ENCODE results near the gene NCBP3.
"Not testable (repeated sequence)": the region's sequence is repeated elsewhere in the genome, so short reads cannot be mapped to it uniquely, and the experiment has no call there.

DNA sequence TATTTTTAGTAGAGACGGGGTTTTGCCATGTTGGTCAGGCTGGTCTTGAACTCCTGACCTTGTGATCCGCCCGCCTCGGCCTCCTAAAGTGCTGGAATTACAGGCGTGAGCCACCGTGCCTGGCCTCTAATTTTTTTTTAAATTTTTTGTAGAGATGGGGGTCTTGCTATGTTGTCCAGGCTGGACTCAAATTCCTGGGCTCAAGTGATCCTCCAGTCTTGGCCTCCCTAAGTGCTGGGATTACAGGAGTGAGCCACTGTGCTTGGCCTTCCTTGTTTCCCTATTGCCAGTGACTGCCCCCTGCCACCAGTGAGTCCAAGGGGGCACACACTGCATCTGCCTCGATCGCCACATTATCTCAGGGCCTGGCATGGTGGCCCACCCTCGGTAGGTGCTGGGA is 51.9 kb downstream of the NCBP3 start:
- TF ChIP-seq CTCF (IDR thresholded peaks at IDR 0.05 in 2 of 3, conservative IDR thresholded peaks at IDR 0.05 in 1 of 3; ENCODE audit: insufficient read depth in 2 of 3, low read depth in 1 of 3, low read length in 3 of 3); SREBF2 (CRISPR knock-in tag; IDR thresholded peaks at IDR 0.05); ASH1L (IDR thresholded peaks at IDR 0.05; ENCODE audit: borderline replicate concordance, low read depth, partially characterized antibody); ZBTB11 (CRISPR knock-in tag; IDR thresholded peaks at IDR 0.05); SMARCE1 (IDR thresholded peaks at IDR 0.05); ZNF263 (CRISPR knock-in tag; IDR thresholded peaks at IDR 0.05; ENCODE audit: borderline replicate concordance); ESRRA (IDR thresholded peaks at IDR 0.05; ENCODE audit: borderline replicate concordance, low read depth); SMARCA5 (IDR thresholded peaks at IDR 0.05); FOXK2 (conservative IDR thresholded peaks at IDR 0.05 in 1 of 2, IDR thresholded peaks at IDR 0.05 in 1 of 2; ENCODE audit: low read depth in 2 of 2); ZNF232 (CRISPR knock-in tag; IDR thresholded peaks at IDR 0.05); POLR2A (conservative IDR thresholded peaks at IDR 0.05): not testable (repeated sequence)
